ENCODE data around the gene CD300E.

- TF ChIP-seq POLR2A (IDR thresholded peaks at IDR 0.05) (no peak), CTCF (IDR thresholded peaks at IDR 0.05) (no peak)
Measured at GRCh38 chr17:74599023-74599399, 24.5 kb downstream of the CD300E start.
